Natural killer cell treated with Interleukin-12 subunit alpha and Interleukin-12 subunit beta and Interleukin-15 and Interleukin-18, amount 100 ng/mL, for 72 hours (primary cell): ENCODE measurements around the gene U2AF1. TPM values are rescaled to one million over a fixed set of nuclear protein-coding genes. Genes with fewer than 3 reads are reported as not detected.
"Not testable (repeated sequence)": the region's sequence is repeated elsewhere in the genome, so short reads cannot be mapped to it uniquely, and the experiment has no call there.

Experiments used
- ATAC-seq, 2 donors: fragments of 150-1000 bp; cut with Tn5 transposase in 1 of 2; sonication (Bioruptor Pico), chemical (Tn5 transposase) in 1 of 2; 2 replicates each; pipeline ENCODE4 v1.10.0; 2021
- DNase-seq: peaks from one replicate; pipeline ENCODE4 v3.0.0; 2022; ENCODE audit warnings: low spot score
- H3K27ac Mint-ChIP-seq, 2 donors: 1 replicate in 1 of 2; 2 replicates in 1 of 2; pipeline ENCODE4 v1.8.0; 2022; ENCODE audit warnings: mixed read lengths in 2 of 2, mild to moderate bottlenecking in 1 of 2, moderate library complexity in 1 of 2
- H3K27me3 Mint-ChIP-seq, 2 donors: 1 replicate in 1 of 2; 2 replicates in 1 of 2; pipeline ENCODE4 v1.8.0; 2022; ENCODE audit warnings: mixed read lengths in 2 of 2
- H3K36me3 Mint-ChIP-seq: one replicate; pipeline ENCODE4 v1.8.0; 2022; ENCODE audit warnings: mixed read lengths
- H3K4me1 Mint-ChIP-seq, 2 donors: 1 replicate in 1 of 2; 2 replicates in 1 of 2; pipeline ENCODE4 v1.8.0; 2022; ENCODE audit warnings: low read depth in 2 of 2, mixed read lengths in 2 of 2, mild to moderate bottlenecking in 1 of 2
- H3K4me3 Mint-ChIP-seq: one replicate; pipeline ENCODE4 v1.8.0; 2022; ENCODE audit warnings: mixed read lengths
- H3K9me3 Mint-ChIP-seq: 2 replicates; pipeline ENCODE4 v1.8.0; 2022; ENCODE audit warnings: mixed read lengths
- total RNA-seq, 2 donors: library from RNA; stranded (reverse); gene quantifications; one replicate each; pipeline ENCODE4 v1.2.3, GENCODE V29; 2022

The U2AF1 gene
- total RNA-seq = 10 to 100 TPM; 69.5 to 95.2 TPM

- ATAC-seq (peak; percentile 98 to 99), DNase-seq (peak; percentile 80)
- H3K4me3 Mint-ChIP-seq, H3K27ac Mint-ChIP-seq, H3K27me3 Mint-ChIP-seq, H3K4me1 Mint-ChIP-seq, H3K36me3 Mint-ChIP-seq, H3K9me3 Mint-ChIP-seq: not testable (repeated sequence)
Measured at GRCh38 chr21:43106965-43107793, at the start of gene U2AF1. Gene U2AF1 (minus strand): TSS chr21:43107570. CDS start chr21:43107494, 76 bp downstream.

- H3K27ac Mint-ChIP-seq, H3K36me3 Mint-ChIP-seq, H3K4me1 Mint-ChIP-seq, DNase-seq, H3K9me3 Mint-ChIP-seq, H3K27me3 Mint-ChIP-seq, H3K4me3 Mint-ChIP-seq: not testable (repeated sequence)
- ATAC-seq = peak in 1 of 2 donors; percentile 65
Measured at GRCh38 chr21:43153601-43154000, 46.2 kb upstream of the U2AF1 start.

GRCh38 chr21:43149344-43149743 lies 42.0 kb upstream of the U2AF1 start:
- not testable (repeated sequence) for ATAC-seq

GRCh38 chr21:43147999-43148398 lies 40.6 kb upstream of the U2AF1 start:
- not testable (repeated sequence) for H3K27me3 Mint-ChIP-seq, ATAC-seq, H3K4me1 Mint-ChIP-seq, H3K9me3 Mint-ChIP-seq, H3K36me3 Mint-ChIP-seq, H3K4me3 Mint-ChIP-seq, H3K27ac Mint-ChIP-seq, DNase-seq

More at GRCh38 chr21:43149344-43149743, 42.0 kb upstream of the U2AF1 start:
- not testable (repeated sequence) for H3K27me3 Mint-ChIP-seq, H3K4me1 Mint-ChIP-seq, H3K36me3 Mint-ChIP-seq, H3K9me3 Mint-ChIP-seq, DNase-seq, H3K4me3 Mint-ChIP-seq, H3K27ac Mint-ChIP-seq

- not testable (repeated sequence) for H3K36me3 Mint-ChIP-seq, ATAC-seq, H3K27me3 Mint-ChIP-seq, H3K9me3 Mint-ChIP-seq, H3K4me3 Mint-ChIP-seq, DNase-seq, H3K4me1 Mint-ChIP-seq, H3K27ac Mint-ChIP-seq
Measured at GRCh38 chr21:43146637-43147036, 39.3 kb upstream of the U2AF1 start.

- not testable (repeated sequence) for H3K9me3 Mint-ChIP-seq, DNase-seq, H3K36me3 Mint-ChIP-seq, H3K27ac Mint-ChIP-seq, H3K4me1 Mint-ChIP-seq, H3K27me3 Mint-ChIP-seq, H3K4me3 Mint-ChIP-seq
- ATAC-seq = peak; percentile 9 to 43
Measured at GRCh38 chr21:43141407-43141806, 34.0 kb upstream of the U2AF1 start.

- not testable (repeated sequence) for H3K27me3 Mint-ChIP-seq, ATAC-seq, DNase-seq
Measured at GRCh38 chr21:43138944-43139343, 31.6 kb upstream of the U2AF1 start.

GRCh38 chr21:43134520-43134919 lies 27.1 kb upstream of the U2AF1 start:
- H3K4me3 Mint-ChIP-seq, H3K27ac Mint-ChIP-seq, H3K27me3 Mint-ChIP-seq, DNase-seq, H3K9me3 Mint-ChIP-seq, H3K36me3 Mint-ChIP-seq, H3K4me1 Mint-ChIP-seq, ATAC-seq: not testable (repeated sequence)

More at GRCh38 chr21:43138944-43139343, 31.6 kb upstream of the U2AF1 start:
- H3K9me3 Mint-ChIP-seq, H3K36me3 Mint-ChIP-seq, H3K4me3 Mint-ChIP-seq, H3K27ac Mint-ChIP-seq, H3K4me1 Mint-ChIP-seq: not testable (repeated sequence)

GRCh38 chr21:43130094-43130493 lies 22.7 kb upstream of the U2AF1 start:
- not testable (repeated sequence) for DNase-seq, H3K36me3 Mint-ChIP-seq, H3K9me3 Mint-ChIP-seq, H3K27me3 Mint-ChIP-seq, H3K27ac Mint-ChIP-seq, ATAC-seq, H3K4me1 Mint-ChIP-seq, H3K4me3 Mint-ChIP-seq

GRCh38 chr21:43115956-43116355 lies 8.6 kb upstream of the U2AF1 start:
- H3K4me3 Mint-ChIP-seq, ATAC-seq, H3K9me3 Mint-ChIP-seq, H3K27ac Mint-ChIP-seq, DNase-seq, H3K27me3 Mint-ChIP-seq, H3K4me1 Mint-ChIP-seq, H3K36me3 Mint-ChIP-seq: not testable (repeated sequence)

- H3K4me3 Mint-ChIP-seq, H3K9me3 Mint-ChIP-seq, H3K4me1 Mint-ChIP-seq, H3K27me3 Mint-ChIP-seq, H3K36me3 Mint-ChIP-seq, DNase-seq, ATAC-seq, H3K27ac Mint-ChIP-seq: not testable (repeated sequence)
Measured at GRCh38 chr21:43114483-43114882, 7.1 kb upstream of the U2AF1 start.

- not testable (repeated sequence) for H3K4me1 Mint-ChIP-seq, H3K9me3 Mint-ChIP-seq, H3K36me3 Mint-ChIP-seq, ATAC-seq, H3K27me3 Mint-ChIP-seq, DNase-seq, H3K27ac Mint-ChIP-seq, H3K4me3 Mint-ChIP-seq
Measured at GRCh38 chr21:43109006-43109405, 1.6 kb upstream of the U2AF1 start.

- not testable (repeated sequence) for ATAC-seq, H3K27me3 Mint-ChIP-seq, H3K4me3 Mint-ChIP-seq, H3K4me1 Mint-ChIP-seq, H3K36me3 Mint-ChIP-seq, H3K9me3 Mint-ChIP-seq, DNase-seq, H3K27ac Mint-ChIP-seq
Measured at GRCh38 chr21:43108177-43108576, 807 bp upstream of the U2AF1 start.

GRCh38 chr21:43107794-43108137 lies 396 bp upstream of the U2AF1 start:
- H3K27ac Mint-ChIP-seq, H3K36me3 Mint-ChIP-seq, H3K4me3 Mint-ChIP-seq, H3K27me3 Mint-ChIP-seq, ATAC-seq, H3K4me1 Mint-ChIP-seq, H3K9me3 Mint-ChIP-seq, DNase-seq: not testable (repeated sequence)

- ATAC-seq, H3K27ac Mint-ChIP-seq, DNase-seq, H3K27me3 Mint-ChIP-seq, H3K4me1 Mint-ChIP-seq, H3K36me3 Mint-ChIP-seq, H3K9me3 Mint-ChIP-seq, H3K4me3 Mint-ChIP-seq: not testable (repeated sequence)
Measured at GRCh38 chr21:43104642-43105041, 2.7 kb downstream of the U2AF1 start.
